HepG2 (cell line): Measurements from ENCODE around the gene COPS3.

Experiments used
- ATF1 ChIP-seq: IDR thresholded peaks from 2 replicates; pipeline ENCODE4 v1.6.1; 2016; ENCODE audit warnings: mild to moderate bottlenecking, control low read depth
- CREB1 ChIP-seq, 2 experiments: fragments of 450-650 bp in 1 of 2; IDR thresholded peaks; 2 replicates each; pipeline ENCODE4 v1.6.1; 2016 to 2017; ENCODE audit warnings: control low read depth in 1 of 2, mild to moderate bottlenecking in 1 of 2, missing compliant biosample characterization in 1 of 2, missing genetic modification characterization in 1 of 2
- HNRNPUL1 ChIP-seq: fragments of 200-400 bp; formaldehyde crosslinking; IDR thresholded peaks from 2 replicates; pipeline ENCODE4 v1.6.1; 2017; ENCODE audit warnings: low read depth, mild to moderate bottlenecking, low read length, moderate library complexity
- MYC ChIP-seq: sonication (generic); formaldehyde crosslinking; IDR thresholded peaks from 2 replicates; pipeline ENCODE4 v1.9.0; 2021; ENCODE audit warnings: missing genetic modification reagents, borderline replicate concordance
- NBN ChIP-seq: fragments of 450-650 bp; conservative IDR thresholded peaks from 2 replicates; pipeline ENCODE4 v1.6.1; 2017
- PCBP1 ChIP-seq: fragments of 200-400 bp; formaldehyde crosslinking; IDR thresholded peaks from 2 replicates; pipeline ENCODE4 v1.6.1; 2017; ENCODE audit warnings: mild to moderate bottlenecking, low read depth, low read length, borderline replicate concordance
- POLR2AphosphoS5 ChIP-seq: IDR thresholded peaks from 2 replicates; pipeline ENCODE4 v1.6.1; 2012; ENCODE audit warnings: low read depth, low read length
- RFX5 ChIP-seq: IDR thresholded peaks from 2 replicates; pipeline ENCODE4 v1.6.1; 2011; ENCODE audit warnings: low read depth, low read length, improper control_type of control experiment
- SIN3A ChIP-seq: IDR thresholded peaks from 2 replicates; pipeline ENCODE4 v1.6.1; 2011; ENCODE audit warnings: low read depth, mild to moderate bottlenecking, control low read depth, low read length, borderline replicate concordance
- TMF1 ChIP-seq: sonication (generic); formaldehyde crosslinking; IDR thresholded peaks from 2 replicates; pipeline ENCODE4 v1.8.1; 2022; ENCODE audit warnings: low read depth, missing genetic modification reagents
- ZNF331 ChIP-seq: sonication (generic); formaldehyde crosslinking; IDR thresholded peaks from 2 replicates; pipeline ENCODE4 v1.4.0; 2020; ENCODE audit warnings: missing genetic modification reagents
- TF ChIP-seq, protein P1 (sequence below): sonication (generic); formaldehyde crosslinking; IDR thresholded peaks from 2 replicates; pipeline ENCODE4 v1.5.0; 2020; ENCODE audit warnings: mild to moderate bottlenecking, missing genetic modification reagents, moderate library complexity
- TF ChIP-seq, protein P2 (sequence below): sonication (generic); formaldehyde crosslinking; IDR thresholded peaks from 2 replicates; pipeline ENCODE4 v1.4.0; 2020; ENCODE audit warnings: missing genetic modification reagents
- TF ChIP-seq, protein P3 (sequence below): sonication (generic); formaldehyde crosslinking; IDR thresholded peaks from 2 replicates; pipeline ENCODE4 v1.5.1; 2020; ENCODE audit warnings: missing genetic modification reagents, mild to moderate bottlenecking, borderline replicate concordance

DNA sequence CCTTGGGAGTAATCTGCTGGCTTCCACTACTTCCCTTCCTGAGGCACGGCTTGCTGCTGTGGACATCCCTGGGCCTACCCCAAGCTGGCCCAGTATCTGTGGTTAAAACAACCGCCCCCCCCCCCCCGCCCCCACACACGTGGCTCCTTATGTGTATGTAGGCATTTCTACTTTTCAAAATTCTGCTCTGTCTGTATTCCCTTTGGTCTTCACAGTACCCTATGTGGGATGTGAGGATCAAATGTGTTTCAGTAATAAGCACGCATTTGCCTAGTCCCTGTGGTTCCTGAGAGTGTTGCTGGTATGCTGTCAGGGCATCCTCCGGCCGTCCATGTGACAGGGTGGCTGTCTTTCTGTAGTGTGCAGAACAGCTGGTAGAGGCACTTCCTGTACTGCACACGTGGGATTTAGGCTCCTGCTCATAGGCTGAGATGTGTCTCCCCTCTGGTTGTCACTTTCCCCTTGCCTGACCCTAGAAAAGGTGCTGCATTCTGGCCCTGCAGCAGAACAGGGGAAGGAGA, 24.3 kb upstream of the COPS3 start:
- TF ChIP-seq MYC (CRISPR knock-in tag) = 0 out of 2 replicates have a peak, but pooled peaks have one; percentile 30
- TF ChIP-seq, protein P1, sequence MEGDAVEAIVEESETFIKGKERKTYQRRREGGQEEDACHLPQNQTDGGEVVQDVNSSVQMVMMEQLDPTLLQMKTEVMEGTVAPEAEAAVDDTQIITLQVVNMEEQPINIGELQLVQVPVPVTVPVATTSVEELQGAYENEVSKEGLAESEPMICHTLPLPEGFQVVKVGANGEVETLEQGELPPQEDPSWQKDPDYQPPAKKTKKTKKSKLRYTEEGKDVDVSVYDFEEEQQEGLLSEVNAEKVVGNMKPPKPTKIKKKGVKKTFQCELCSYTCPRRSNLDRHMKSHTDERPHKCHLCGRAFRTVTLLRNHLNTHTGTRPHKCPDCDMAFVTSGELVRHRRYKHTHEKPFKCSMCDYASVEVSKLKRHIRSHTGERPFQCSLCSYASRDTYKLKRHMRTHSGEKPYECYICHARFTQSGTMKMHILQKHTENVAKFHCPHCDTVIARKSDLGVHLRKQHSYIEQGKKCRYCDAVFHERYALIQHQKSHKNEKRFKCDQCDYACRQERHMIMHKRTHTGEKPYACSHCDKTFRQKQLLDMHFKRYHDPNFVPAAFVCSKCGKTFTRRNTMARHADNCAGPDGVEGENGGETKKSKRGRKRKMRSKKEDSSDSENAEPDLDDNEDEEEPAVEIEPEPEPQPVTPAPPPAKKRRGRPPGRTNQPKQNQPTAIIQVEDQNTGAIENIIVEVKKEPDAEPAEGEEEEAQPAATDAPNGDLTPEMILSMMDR = no peak
- no peak for TF ChIP-seq NBN
- no peak for TF ChIP-seq PCBP1
- no peak for TF ChIP-seq CREB1 (IDR thresholded peaks at IDR 0.05)
- no peak for TF ChIP-seq CREB1 (CRISPR knock-in tag; IDR thresholded peaks at IDR 0.05)
- peak; percentile 60; the same call in 1 of the 2 replicates for TF ChIP-seq SIN3A
- TF ChIP-seq, protein P2, sequence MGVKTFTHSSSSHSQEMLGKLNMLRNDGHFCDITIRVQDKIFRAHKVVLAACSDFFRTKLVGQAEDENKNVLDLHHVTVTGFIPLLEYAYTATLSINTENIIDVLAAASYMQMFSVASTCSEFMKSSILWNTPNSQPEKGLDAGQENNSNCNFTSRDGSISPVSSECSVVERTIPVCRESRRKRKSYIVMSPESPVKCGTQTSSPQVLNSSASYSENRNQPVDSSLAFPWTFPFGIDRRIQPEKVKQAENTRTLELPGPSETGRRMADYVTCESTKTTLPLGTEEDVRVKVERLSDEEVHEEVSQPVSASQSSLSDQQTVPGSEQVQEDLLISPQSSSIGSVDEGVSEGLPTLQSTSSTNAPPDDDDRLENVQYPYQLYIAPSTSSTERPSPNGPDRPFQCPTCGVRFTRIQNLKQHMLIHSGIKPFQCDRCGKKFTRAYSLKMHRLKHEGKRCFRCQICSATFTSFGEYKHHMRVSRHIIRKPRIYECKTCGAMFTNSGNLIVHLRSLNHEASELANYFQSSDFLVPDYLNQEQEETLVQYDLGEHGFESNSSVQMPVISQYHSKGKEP (CRISPR knock-in tag) = no peak
- TF ChIP-seq ZNF331 = no peak
- TF ChIP-seq TMF1 (CRISPR knock-in tag) = no peak
- TF ChIP-seq, protein P3, sequence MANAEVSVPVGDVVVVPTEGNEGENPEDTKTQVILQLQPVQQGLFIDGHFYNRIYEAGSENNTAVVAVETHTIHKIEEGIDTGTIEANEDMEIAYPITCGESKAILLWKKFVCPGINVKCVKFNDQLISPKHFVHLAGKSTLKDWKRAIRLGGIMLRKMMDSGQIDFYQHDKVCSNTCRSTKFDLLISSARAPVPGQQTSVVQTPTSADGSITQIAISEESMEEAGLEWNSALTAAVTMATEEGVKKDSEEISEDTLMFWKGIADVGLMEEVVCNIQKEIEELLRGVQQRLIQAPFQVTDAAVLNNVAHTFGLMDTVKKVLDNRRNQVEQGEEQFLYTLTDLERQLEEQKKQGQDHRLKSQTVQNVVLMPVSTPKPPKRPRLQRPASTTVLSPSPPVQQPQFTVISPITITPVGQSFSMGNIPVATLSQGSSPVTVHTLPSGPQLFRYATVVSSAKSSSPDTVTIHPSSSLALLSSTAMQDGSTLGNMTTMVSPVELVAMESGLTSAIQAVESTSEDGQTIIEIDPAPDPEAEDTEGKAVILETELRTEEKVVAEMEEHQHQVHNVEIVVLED (CRISPR knock-in tag) = no peak
- TF ChIP-seq HNRNPUL1 = no peak
- TF ChIP-seq ATF1 (CRISPR knock-in tag) = no peak
- no peak for TF ChIP-seq RFX5
- TF ChIP-seq POLR2AphosphoS5 = no peak
